NOMO-1 treated with DMSO at 0.1 percent for 48 hours (cell line): ENCODE data around the gene SPRYD4.
"Not testable (repeated sequence)": the region's sequence is repeated elsewhere in the genome, so short reads cannot be mapped to it uniquely, and the experiment has no call there.

Experiments used
- DNase-seq: peaks from one replicate; lab custom pipeline; 2025; ENCODE audit not compliant: unreplicated experiment; lab: John Stamatoyannopoulos, UW

The SPRYD4 gene

GRCh38 chr12:56476143-56476542 lies 7.8 kb downstream of the SPRYD4 start:
- DNase-seq: no peak

- DNase-seq: no peak
Observed at GRCh38 chr12:56476972-56477432, 8.6 kb downstream of the SPRYD4 start.

GRCh38 chr12:56477521-56478225 lies 9.3 kb downstream of the SPRYD4 start:
- no peak for DNase-seq

GRCh38 chr12:56479625-56480024 lies 11.2 kb downstream of the SPRYD4 start:
- no peak for DNase-seq

- DNase-seq: no peak
Observed at GRCh38 chr12:56484566-56484965, 16.2 kb downstream of the SPRYD4 start.

GRCh38 chr12:56486694-56487093 lies 18.3 kb downstream of the SPRYD4 start:
- DNase-seq: no peak

GRCh38 chr12:56487448-56488040 lies 19.2 kb downstream of the SPRYD4 start:
- DNase-seq: no peak

GRCh38 chr12:56488041-56488955 lies 19.9 kb downstream of the SPRYD4 start, which contains the start of gene GLS2:
Gene GLS2 (minus strand): TSS chr12:56488161. CDS start chr12:56488118, 43 bp downstream.
- peak; percentile 23 for DNase-seq

GRCh38 chr12:56490360-56490759 lies 22.0 kb downstream of the SPRYD4 start:
- no peak for DNase-seq

- DNase-seq: not testable (repeated sequence)
Observed at GRCh38 chr12:56493409-56494105, 25.2 kb downstream of the SPRYD4 start.

- DNase-seq: not testable (repeated sequence)
Observed at GRCh38 chr12:56494106-56494415, 25.7 kb downstream of the SPRYD4 start.

- not testable (repeated sequence) for DNase-seq
Observed at GRCh38 chr12:56494481-56494880, 26.1 kb downstream of the SPRYD4 start.

- DNase-seq: not testable (repeated sequence)
Observed at GRCh38 chr12:56496704-56497103, 28.3 kb downstream of the SPRYD4 start.

- not testable (repeated sequence) for DNase-seq
Observed at GRCh38 chr12:56498126-56498902, 29.9 kb downstream of the SPRYD4 start.

GRCh38 chr12:56499452-56499851 lies 31.1 kb downstream of the SPRYD4 start:
- DNase-seq: not testable (repeated sequence)

- not testable (repeated sequence) for DNase-seq
Observed at GRCh38 chr12:56499879-56500278, 31.5 kb downstream of the SPRYD4 start.

- no peak for DNase-seq
Observed at GRCh38 chr12:56510786-56511185, 42.4 kb downstream of the SPRYD4 start.

GRCh38 chr12:56514014-56514318 lies 45.6 kb downstream of the SPRYD4 start:
- not testable (repeated sequence) for DNase-seq

GRCh38 chr12:56517854-56518253 lies 49.5 kb downstream of the SPRYD4 start:
- no peak for DNase-seq

GRCh38 chr12:56518570-56518969 lies 50.2 kb downstream of the SPRYD4 start:
- no peak for DNase-seq
